OCI-LY7 (cell line): Measurements from ENCODE around the gene RRP15. TPM values are rescaled to one million over a fixed set of nuclear protein-coding genes. Genes with fewer than 3 reads are reported as not detected.
A peak's percentile ranks its signal among the peaks of the same experiment; 100 is the strongest.

Experiments used
- BruUV-seq: library from RNA; stranded (reverse); fragments of 400-500 nt; replicated peaks from 2 replicates; lab custom pipeline; 2021; lab: Mats Ljungman, UMichigan
- CTCF ChIA-PET: fragments of 300-600 bp; sonication (Branson Sonifier 250); formaldehyde crosslinking; loops from one replicate; lab custom pipeline; 2022; ENCODE audit warnings: antibody characterized with exemption; ENCODE audit not compliant: unreplicated experiment; lab: Charles Lee
- POLR2A ChIA-PET: fragments of 300-600 bp; sonication (Branson Sonifier 250); formaldehyde crosslinking; loops from one replicate; lab custom pipeline; 2022; ENCODE audit warnings: antibody characterized with exemption; lab: Charles Lee
- DNase-seq: peaks from one replicate; pipeline ENCODE4 v3.0.0-alpha.2; 2015; ENCODE audit warnings: low spot score
- H2AFZ ChIP-seq: fragments of 200-600 bp; sonication (generic), shearing (Covaris generic); 2 replicates; pipeline ENCODE4 v1.6.1; 2014; ENCODE audit warnings: mild to moderate bottlenecking, antibody characterized with exemption, low read length, moderate library complexity
- H3K27ac ChIP-seq: fragments of 200-600 bp; sonication (generic); 2 replicates; pipeline ENCODE4 v1.5.1; 2014; ENCODE audit warnings: mixed run types, low read depth, mild to moderate bottlenecking, moderate library complexity, low read length, inconsistent platforms; ENCODE audit not compliant: poor library complexity, severe bottlenecking
- H3K36me3 ChIP-seq: fragments of 200-600 bp; sonication (generic); 2 replicates; pipeline ENCODE4 v1.6.1; 2014; ENCODE audit warnings: mild to moderate bottlenecking, antibody characterized with exemption, low read length, moderate library complexity, mixed read lengths; ENCODE audit not compliant: insufficient read depth
- H3K4me1 ChIP-seq: fragments of 200-600 bp; sonication (generic); 2 replicates; pipeline ENCODE4 v1.5.1; 2014; ENCODE audit warnings: mild to moderate bottlenecking, low read length; ENCODE audit not compliant: insufficient read depth, poor library complexity, severe bottlenecking
- H3K4me2 ChIP-seq: fragments of 200-600 bp; sonication (generic); 2 replicates; pipeline ENCODE4 v1.6.1; 2014; ENCODE audit warnings: mild to moderate bottlenecking, low read length
- H3K4me3 ChIP-seq: fragments of 200-600 bp; sonication (generic); 2 replicates; pipeline ENCODE4 v1.5.1; 2014; ENCODE audit warnings: mild to moderate bottlenecking, low read depth, low read length; ENCODE audit not compliant: poor library complexity, severe bottlenecking
- H3K79me2 ChIP-seq: fragments of 200-600 bp; sonication (generic); 2 replicates; pipeline ENCODE4 v1.6.1; 2016; ENCODE audit warnings: low read depth, mild to moderate bottlenecking, low read length, moderate library complexity, mixed read lengths; ENCODE audit not compliant: insufficient read depth
- H3K9me2 ChIP-seq: fragments of 200-600 bp; sonication (generic); 2 replicates; pipeline ENCODE4 v1.6.1; 2016; ENCODE audit warnings: mild to moderate bottlenecking, low read length, mixed read lengths; ENCODE audit not compliant: insufficient read depth
- H3K9me3 ChIP-seq: fragments of 200-600 bp; sonication (generic); 2 replicates; pipeline ENCODE4 v1.6.1; 2014; ENCODE audit warnings: mild to moderate bottlenecking, mixed run types, low read length, mixed read lengths
- H4K20me1 ChIP-seq: fragments of 200-600 bp; sonication (generic); 2 replicates; pipeline ENCODE4 v1.6.1; 2014; ENCODE audit warnings: mild to moderate bottlenecking, antibody characterized with exemption, low read length, moderate library complexity, mixed read lengths; ENCODE audit not compliant: insufficient read depth
- EZH2phosphoT487 ChIP-seq: fragments of 200-600 bp; sonication (generic); IDR thresholded peaks from 2 replicates; pipeline ENCODE4 v1.6.1; 2018; ENCODE audit warnings: low read depth, borderline replicate concordance, mild to moderate bottlenecking, mixed run types, antibody characterized with exemption, low read length, moderate library complexity, mixed read lengths
- intact Hi-C: fragments of 100-400 bp; cut with micrococcal nuclease; formaldehyde crosslinking; loops from one replicate; pipeline ENCODE4 v1.10.0; 2022; ENCODE audit not compliant: unreplicated experiment
- total RNA-seq, 2 experiments: library from RNA; depleted of rRNA in 1 of 2; stranded (reverse); fragments of >200 nt in 1 of 2; shearing (Covaris generic) in 1 of 2; gene quantifications; 2 replicates each; pipeline ENCODE4 v1.2.3, GENCODE V29; 2014 to 2022
- TF ChIP-seq, protein P1 (sequence below): fragments of 200-600 bp; sonication (generic); conservative IDR thresholded peaks from 2 replicates; pipeline ENCODE4 v1.5.1; 2014; ENCODE audit warnings: mild to moderate bottlenecking, antibody characterized with exemption, low read length, moderate library complexity, mixed read lengths

Gene RRP15
- total RNA-seq, 2 experiments from 2014 or later: 7.2 to 21.9 TPM

DNA sequence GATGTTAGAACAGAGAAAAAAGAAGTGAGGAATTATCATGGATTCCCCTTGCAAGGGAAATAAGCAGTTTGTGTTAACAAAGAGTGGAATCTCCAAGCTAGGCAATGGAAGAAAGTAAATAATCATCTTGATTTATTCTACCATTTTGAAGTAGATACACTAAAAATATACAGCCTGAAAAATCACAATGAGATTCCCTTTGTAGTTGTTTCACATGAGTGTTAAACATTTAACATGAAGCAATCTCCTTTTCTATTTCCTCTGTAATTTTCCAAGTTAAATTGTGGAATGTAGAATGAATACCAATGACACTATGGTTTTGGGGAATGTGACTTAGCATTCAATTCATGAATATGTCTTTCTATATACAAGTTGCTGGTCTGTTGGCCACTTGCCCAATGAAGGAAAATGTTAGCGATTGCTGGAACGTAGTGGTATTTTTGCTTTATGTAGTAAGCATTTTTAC, 65.7 kb downstream of the RRP15 start:
- Histone ChIP-seq H3K36me3 (no peaks in the 10 kb centered on the region; the same call in 1 of the 2 replicates), H3K4me1 (no peaks in the 10 kb centered on the region), H3K27ac (no peak overlapping the region), H3K9me2 (no peaks in the 10 kb centered on the region), H4K20me1 (no peaks in the 10 kb centered on the region; the same call in 1 of the 2 replicates), H3K4me2 (no peak overlapping the region), H3K79me2 (no peaks in the 10 kb centered on the region), H3K4me3 (no peak overlapping the region), H3K9me3 (no peaks in the 10 kb centered on the region), H2AFZ (no peak overlapping the region)
- ChIA-PET POLR2A (no interaction called here), CTCF (no interaction called here)
- DNase-seq: no peak
- no peak for TF ChIP-seq EZH2phosphoT487
- TF ChIP-seq, protein P1, sequence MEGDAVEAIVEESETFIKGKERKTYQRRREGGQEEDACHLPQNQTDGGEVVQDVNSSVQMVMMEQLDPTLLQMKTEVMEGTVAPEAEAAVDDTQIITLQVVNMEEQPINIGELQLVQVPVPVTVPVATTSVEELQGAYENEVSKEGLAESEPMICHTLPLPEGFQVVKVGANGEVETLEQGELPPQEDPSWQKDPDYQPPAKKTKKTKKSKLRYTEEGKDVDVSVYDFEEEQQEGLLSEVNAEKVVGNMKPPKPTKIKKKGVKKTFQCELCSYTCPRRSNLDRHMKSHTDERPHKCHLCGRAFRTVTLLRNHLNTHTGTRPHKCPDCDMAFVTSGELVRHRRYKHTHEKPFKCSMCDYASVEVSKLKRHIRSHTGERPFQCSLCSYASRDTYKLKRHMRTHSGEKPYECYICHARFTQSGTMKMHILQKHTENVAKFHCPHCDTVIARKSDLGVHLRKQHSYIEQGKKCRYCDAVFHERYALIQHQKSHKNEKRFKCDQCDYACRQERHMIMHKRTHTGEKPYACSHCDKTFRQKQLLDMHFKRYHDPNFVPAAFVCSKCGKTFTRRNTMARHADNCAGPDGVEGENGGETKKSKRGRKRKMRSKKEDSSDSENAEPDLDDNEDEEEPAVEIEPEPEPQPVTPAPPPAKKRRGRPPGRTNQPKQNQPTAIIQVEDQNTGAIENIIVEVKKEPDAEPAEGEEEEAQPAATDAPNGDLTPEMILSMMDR: no peak
- BruUV-seq: no TSS peak
- intact Hi-C loops: no loop called here

DNA sequence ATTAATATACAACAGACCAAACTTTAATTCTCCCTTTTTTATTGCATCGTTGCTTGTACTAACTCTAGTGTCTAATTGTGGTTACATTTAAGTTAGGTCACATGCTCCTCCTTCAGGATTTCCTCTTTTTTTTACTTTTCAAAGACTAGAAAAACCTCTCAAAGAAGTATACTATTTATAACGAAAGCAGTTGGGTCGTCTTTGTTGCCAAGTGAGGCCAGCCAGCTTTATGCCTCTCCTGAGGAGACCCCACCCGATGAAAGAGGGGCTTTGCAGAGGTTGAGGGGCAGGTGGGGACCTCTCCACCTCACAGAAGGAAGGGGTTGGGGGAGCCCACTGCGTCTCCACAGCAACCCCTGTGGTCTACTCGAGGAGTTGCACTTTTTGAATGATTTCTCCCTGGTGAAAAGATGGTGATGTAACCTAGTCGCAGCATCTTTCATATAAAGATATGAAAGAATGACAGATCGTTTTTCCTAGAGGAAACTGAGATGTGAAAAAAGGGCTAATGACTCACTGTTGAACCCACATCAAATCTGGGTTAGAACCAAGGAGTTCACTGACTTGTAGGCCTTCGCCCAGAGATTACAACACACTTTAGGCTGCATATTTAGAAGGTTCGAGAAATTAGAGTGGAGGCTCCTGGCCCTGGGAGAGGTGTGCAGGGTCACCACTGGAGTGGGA, 66.4 kb downstream of the RRP15 start:
- H2AFZ ChIP-seq: no peak overlapping the region
- ChIA-PET CTCF (no interaction called here), POLR2A (no interaction called here)
- BruUV-seq: no TSS peak
- no peaks in the 10 kb centered on the region for H3K9me3 ChIP-seq
- no peaks in the 10 kb centered on the region for H3K36me3 ChIP-seq
- no peaks in the 10 kb centered on the region for H3K9me2 ChIP-seq
- intact Hi-C loops: no loop called here
- DNase-seq: no peak
- H3K4me2 ChIP-seq: no peak overlapping the region
- H4K20me1 ChIP-seq: no peaks in the 10 kb centered on the region; the same call in 1 of the 2 replicates
- no peaks in the 10 kb centered on the region for H3K4me1 ChIP-seq
- no peak overlapping the region for H3K27ac ChIP-seq
- no peak for TF ChIP-seq EZH2phosphoT487
- TF ChIP-seq, protein P1: peak; percentile 56
- no peaks in the 10 kb centered on the region for H3K79me2 ChIP-seq
- no peak overlapping the region for H3K4me3 ChIP-seq

DNA sequence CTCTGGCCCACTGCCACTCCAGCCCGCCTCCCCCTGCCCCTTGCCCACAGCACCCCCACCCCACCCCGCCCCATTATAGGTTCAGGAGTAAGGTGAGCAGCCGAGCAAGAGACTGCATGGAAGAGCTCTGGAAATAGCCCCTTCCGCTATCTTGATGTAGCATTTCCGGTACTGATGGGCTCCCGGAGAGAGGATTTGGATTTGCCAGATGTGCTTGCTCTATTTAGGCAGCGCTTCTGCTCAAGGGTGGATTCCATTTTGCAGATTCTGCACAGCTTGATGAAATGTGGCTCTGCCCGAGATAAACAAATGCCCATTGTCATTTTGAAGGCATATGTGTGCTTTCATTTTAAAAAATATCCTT, 67.0 kb downstream of the RRP15 start:
- no peaks in the 10 kb centered on the region for H3K79me2 ChIP-seq

More for the DNA sequence above, 67.0 kb downstream of the RRP15 start:
- Histone ChIP-seq H4K20me1 (no peaks in the 10 kb centered on the region; the same call in 1 of the 2 replicates), H3K27ac (no peak overlapping the region), H3K9me3 (no peaks in the 10 kb centered on the region), H3K36me3 (no peaks in the 10 kb centered on the region), H3K4me2 (no peak overlapping the region), H2AFZ (no peak overlapping the region), H3K4me1 (no peaks in the 10 kb centered on the region), H3K4me3 (no peak overlapping the region), H3K9me2 (no peaks in the 10 kb centered on the region)
- BruUV-seq: no TSS peak
- no peak for DNase-seq
- ChIA-PET POLR2A (no interaction called here), CTCF (no interaction called here)
- intact Hi-C loops: no loop called here
- TF ChIP-seq, protein P1: no peak
- no peak for TF ChIP-seq EZH2phosphoT487
